HG02943 (cell line): Measurements from ENCODE around the gene TP63.
"Not testable (repeated sequence)": the region's sequence is repeated elsewhere in the genome, so short reads cannot be mapped to it uniquely, and the experiment has no call there.

ENCODE experiments used
- ATAC-seq: cut with Tn5 transposase; IDR thresholded peaks from one replicate; pipeline ENCODE4 v1.9.1; 2021; ENCODE audit warnings: mild to moderate bottlenecking, low read depth, moderate library complexity; ENCODE audit not compliant: unreplicated experiment

TP63 gene

DNA sequence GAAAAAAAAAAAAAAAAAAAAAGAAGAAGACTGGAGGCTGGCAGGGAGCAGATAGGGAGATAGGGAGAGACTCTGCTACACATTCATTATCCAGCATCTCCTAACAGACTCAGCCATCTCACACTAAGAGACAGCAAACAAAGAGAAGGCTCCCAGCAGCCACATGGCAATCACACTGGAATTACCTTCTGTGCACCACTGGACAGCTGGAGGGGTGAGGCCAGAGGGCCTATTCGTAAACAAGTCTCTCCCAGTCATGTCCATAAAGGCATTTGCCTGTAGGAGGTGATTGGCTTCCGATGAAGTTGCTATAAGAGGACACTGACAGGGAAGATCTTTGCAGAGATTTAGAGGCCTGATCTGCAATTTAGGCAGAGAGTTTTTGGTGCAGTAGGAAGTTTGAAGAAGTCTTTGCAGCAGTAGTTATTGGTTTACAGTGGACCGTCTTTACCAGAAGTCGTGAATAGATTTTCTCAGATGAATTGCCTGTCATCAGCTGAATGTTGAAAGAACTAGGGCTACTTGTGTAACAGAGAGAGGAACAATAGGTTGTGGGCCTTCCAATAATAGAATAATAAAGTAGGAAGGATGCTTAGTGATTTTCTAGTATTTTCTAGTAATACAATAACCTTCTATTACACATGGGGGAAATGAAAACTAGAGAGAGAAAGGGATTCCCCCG is 89.7 kb downstream of the TP63 start:
- no peak for ATAC-seq

DNA sequence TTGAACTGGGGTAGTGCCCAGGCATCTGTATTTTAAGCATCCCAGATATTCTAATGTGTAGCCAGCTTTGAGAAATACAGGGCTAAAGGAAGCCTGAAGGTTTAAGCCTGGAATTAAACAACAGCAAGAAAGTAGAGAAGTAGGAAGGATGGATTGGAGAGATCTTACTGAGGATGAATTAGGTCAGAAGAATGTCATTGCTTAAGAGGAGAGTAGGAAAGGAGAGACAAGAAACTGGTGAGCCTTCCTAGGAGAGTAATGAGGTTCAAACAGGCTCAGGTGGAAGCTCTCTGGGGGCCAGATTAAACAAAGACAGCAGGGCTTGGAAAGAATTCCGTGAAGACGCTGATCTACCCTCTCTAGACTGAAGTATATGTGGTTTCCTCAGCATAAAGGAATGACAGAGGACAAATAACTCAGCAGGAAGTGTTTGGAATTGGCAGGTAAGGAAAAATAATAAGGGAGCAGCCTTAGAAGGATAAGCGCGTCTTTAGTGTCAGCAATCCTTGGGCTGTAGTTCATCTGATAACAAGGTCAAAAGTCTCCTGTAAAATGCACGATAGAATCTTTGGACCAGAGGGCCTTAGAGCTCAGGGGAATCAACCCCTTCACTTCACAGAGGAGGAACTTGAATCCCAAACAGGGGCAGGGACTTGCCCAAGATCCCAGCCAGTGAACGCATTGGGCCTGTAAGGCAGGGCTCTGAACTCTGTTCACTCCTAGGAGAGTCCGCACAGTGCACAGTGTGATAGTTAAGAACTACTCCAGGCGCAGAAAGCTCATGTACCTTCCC is 90.9 kb downstream of the TP63 start:
- ATAC-seq: no peak

DNA sequence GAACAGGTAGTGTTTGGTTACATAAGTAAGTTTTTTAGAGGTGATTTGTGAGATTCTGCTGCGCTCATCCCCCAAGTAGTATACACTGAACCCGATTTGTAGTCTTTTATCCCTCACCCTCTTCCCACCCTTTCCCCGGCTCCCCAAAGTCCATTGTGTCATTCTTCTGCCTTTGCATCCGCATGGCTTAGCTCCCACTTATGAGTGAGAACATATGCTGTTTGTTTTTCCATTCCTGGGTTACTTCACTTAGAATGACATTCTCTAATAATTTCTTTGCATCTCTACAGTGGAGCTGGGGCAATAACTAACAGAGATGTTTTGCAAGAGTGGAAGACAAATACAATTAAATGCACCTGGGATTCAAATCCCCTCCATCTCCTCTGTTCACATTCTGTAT is 93.2 kb downstream of the TP63 start:
- no peak for ATAC-seq

DNA sequence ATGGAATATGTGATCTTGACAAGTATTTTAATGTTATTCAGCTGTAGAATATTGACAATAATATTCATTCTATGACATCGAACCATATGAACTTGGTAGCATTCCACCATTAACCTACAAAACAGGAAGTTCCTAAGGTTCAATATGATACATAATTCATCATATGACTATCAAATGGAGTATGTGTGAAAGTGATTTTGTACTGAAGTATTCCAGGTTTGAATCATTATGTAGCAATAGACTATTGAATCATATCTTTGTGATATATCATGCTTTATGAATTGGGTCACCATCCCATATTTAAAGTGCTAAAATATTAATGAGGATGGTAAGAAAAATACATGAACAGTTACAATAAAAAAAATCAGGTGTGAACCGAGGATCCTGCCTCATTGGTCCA is 95.1 kb downstream of the TP63 start:
- ATAC-seq: no peak

DNA sequence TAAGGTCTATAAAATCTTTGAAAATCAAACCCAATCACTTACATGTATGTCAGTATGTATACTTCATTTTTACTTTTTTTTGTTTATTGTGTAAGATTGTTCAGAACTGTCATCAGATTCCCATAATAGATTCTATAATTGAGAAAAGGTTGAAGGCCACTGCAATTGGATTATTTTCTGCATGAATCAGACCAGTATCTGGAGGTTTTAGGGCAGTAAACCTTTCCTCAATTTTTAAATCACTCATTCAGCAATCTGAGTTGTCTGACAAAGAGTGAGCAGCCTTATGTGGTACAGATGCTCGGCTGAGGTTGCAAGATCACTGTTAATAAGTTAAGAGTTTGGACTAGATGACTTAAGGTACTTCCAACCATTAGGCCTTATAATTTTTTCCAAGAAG is 96.0 kb downstream of the TP63 start:
- no peak for ATAC-seq

GRCh38 chr3:189727898-189728297 is 96.7 kb downstream of the TP63 start:
- no peak for ATAC-seq

- ATAC-seq: no peak
These were observed 97.7 kb downstream of the TP63 start for GRCh38 chr3:189728915-189729314.

GRCh38 chr3:189734061-189734460 is 102.9 kb downstream of the TP63 start:
- no peak for ATAC-seq

GRCh38 chr3:189735913-189736312 is 104.7 kb downstream of the TP63 start:
- no peak for ATAC-seq

DNA sequence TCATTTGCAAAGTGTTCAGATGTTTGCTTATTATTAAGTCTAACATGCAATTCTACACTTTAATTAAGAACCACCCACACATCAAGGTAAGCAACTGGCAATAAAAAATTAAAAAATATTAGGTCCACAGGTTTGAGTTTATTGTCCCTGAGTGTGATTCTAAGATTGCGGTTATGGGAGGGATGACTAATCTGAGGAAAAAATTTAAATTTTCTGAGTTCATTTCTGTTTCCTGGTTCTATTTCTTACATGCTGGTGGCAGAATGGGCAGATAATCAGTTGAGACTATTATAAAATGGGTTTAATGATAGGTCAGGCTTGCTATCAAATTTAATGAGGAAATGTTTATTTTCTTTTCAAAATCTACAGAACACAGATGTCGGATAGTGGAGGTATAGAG is 105.9 kb downstream of the TP63 start:
- no peak for ATAC-seq

DNA sequence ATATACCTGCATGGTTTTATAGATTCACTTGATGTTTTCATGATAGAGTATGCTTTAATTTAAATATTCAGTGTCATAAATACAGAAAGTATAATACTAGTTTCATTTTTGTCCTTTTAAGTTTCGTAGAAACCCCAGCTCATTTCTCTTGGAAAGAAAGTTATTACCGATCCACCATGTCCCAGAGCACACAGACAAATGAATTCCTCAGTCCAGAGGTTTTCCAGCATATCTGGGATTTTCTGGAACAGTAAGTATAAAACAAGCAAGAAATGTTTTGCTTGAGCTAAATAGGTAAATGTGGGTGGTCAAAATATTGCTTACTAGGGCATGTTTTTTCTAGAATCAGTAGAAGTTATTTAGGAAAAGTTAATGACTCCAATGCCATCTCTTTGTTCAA is 106.4 kb downstream of the TP63 start:
- no peak for ATAC-seq

DNA sequence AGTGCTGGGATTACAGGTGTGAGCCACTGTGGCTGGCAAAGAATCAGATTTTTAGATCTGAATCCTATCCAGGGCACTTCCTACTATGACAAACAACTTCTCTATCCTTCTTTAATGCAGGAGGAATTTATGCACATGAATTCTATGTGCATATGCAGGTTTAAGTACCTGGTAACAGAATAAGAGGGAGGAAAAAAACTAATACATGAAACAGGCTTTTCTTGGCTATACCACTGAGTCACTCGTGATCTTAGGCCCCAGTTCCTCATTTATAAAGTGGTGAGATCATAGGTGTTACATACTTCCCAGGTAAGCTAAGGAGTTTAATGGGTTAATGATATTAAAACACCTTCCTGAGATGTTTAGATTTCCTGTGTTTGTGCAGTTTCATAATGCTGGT is 108.2 kb downstream of the TP63 start:
- ATAC-seq: no peak

GRCh38 chr3:189740156-189740555 is 109.0 kb downstream of the TP63 start:
- no peak for ATAC-seq

DNA sequence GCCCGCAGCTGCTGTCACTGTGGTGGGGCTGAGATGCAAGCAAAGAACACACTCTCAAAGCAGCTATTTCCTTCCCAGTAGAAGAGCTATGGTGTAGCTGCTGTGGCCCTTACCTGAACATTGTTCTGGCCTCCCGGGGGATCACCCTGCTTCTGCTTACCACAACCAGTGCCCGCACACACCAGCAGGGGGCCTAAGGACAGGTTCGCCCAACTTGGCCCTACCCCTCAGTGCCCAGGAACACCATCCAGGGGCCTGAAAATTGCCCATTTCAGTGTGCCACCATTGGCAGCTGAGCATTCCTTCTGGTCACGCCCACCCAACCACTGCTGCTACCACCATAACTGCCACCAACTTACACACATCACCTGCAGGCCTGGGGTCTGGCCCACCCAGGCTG is 113.0 kb downstream of the TP63 start:
- no peak for ATAC-seq

DNA sequence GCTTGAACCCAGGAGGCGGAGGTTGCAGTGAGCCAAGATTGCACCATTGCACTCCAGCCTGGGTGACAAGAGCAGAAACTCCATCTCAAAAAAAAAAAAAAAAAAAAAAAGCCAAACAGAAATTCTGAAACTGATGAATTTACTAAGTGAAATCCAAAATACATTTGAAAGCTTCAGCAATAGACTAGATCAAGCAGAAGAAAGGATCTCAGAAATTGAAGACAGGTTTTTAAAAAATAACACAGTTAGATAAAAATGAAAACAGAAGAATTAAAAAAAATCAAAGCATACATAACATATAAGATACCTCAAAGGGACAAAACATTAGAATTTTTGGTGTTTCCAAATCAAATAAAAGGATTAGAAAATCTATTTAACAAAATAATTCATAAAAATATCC is 114.4 kb downstream of the TP63 start:
- no peak for ATAC-seq

GRCh38 chr3:189748046-189748445 is 116.9 kb downstream of the TP63 start:
- ATAC-seq: no peak

DNA sequence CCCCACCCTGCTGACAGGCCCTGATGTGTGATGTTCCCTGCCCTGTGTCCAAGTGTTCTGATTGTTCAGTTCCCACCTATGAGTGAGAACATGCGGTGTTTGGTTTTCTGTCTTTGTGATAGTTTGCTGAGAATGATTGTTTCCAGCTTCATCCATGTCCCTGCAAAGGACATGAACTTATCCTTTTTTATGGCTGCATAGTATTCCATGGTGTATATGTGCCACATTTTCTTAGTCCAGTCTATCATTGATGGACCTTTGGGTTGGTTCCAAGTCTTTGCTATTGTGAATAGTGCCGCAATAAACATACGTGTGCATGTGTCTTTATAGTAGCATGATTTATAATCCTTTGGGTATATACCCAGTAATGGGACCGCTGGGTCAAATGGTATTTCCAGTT is 119.8 kb downstream of the TP63 start:
- not testable (repeated sequence) for ATAC-seq

DNA sequence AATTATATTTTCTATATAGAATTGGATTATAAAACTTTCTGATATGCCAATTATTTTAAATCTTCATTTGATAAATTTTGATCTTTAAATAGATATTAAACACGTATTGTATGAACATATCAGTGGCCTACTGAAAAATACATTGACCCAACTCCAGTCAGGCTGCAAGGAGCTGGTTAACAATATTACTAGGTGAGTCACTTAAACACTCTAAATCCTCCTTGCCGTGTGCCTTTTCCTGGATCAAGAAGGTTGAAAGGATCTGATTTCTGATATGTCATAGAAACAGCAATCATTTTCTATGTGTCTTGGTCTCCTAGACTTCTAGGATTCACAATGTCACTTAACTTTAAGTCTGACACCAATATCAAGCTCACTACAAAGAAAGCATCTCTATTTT is 123.2 kb downstream of the TP63 start:
- ATAC-seq: no peak

- no peak for ATAC-seq
These were observed 125.4 kb downstream of the TP63 start for GRCh38 chr3:189756582-189757078.

- ATAC-seq: no peak
These were observed 127.0 kb downstream of the TP63 start for GRCh38 chr3:189758186-189758585.

- no peak for ATAC-seq
These were observed 135.2 kb downstream of the TP63 start for GRCh38 chr3:189766416-189766815.

DNA sequence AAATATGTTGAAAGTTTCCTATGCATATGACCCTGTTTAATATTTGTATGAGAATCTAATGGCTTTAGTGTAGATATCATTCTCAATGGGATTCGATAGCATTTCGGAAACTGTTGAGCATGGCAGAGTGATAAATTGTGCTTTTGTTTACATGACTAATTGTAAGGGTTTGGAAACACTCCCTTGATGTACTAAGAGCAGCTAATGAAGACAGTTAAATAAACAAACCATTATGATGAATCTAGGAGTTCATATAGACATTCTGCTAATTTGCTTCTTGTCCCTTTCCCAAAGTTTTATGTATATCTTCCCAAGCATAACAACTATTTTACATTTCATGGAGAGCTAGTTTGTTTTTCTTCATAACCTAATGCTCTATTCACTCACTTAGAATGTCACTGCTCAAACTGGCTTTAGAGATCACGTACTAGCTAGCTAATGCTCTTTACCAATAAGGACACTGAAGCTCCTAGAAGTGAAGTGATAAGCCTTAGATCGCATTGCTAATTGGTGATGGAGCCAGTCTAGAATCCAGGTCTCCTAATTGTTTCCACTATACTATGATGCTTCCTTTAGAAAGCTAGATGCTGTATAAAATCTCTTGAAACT is 140.8 kb downstream of the TP63 start:
- no peak for ATAC-seq
